ENCODE measurements around the gene PARM1.
"Not testable (repeated sequence)": the region's sequence is repeated elsewhere in the genome, so short reads cannot be mapped to it uniquely, and the experiment has no call there.

PARM1 gene

DNA sequence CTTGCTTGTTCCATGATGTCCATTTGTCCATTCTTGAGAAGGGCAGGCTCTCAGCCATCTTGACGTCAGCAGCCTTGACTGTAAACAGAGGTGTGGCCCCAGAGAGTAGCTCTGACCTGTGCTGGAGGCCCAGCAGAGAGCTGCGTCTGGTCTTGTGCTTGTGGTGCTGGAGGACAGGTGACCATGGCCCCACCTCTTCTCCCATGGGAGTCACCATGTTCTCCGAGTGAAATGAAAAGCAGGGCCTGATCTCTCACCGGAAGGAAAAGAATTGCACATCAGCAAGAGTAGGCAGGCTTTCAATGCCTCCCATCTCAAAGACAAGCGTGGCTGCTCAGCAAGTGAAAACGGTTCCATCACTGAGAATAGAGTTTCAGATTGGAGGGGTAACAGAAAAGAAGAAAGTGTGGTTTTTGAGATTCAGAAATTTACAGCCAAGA lies 11.5 kb downstream of the PARM1 start:
- DNase-seq, result no peak

DNA sequence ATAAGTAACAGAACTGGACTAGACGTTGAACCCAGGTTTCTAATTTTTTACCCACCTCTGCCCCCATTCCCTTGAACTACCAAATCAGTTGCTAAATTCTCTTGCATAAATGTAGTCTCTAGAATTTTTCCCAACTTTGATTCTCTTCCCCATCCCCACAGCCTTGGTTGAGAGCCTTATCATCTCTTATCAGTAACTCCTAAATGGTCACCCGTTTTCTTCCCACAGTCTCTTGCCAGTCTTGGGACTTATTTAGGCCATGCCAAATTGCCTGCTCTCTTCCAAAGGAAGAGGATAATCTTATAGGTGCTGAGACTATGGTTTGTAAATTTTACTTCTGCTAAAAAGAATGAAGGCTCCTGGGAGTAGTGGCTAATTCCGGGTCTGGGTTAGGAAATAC lies 13.3 kb downstream of the PARM1 start:
- no peak for DNase-seq

GRCh38 chr4:74947798-74948197 lies 14.9 kb downstream of the PARM1 start:
- DNase-seq, result no peak

- no peak for DNase-seq
These were observed 15.3 kb downstream of the PARM1 start for GRCh38 chr4:74948236-74948635.

GRCh38 chr4:74950200-74950599 lies 17.3 kb downstream of the PARM1 start:
- no peak for DNase-seq

DNA sequence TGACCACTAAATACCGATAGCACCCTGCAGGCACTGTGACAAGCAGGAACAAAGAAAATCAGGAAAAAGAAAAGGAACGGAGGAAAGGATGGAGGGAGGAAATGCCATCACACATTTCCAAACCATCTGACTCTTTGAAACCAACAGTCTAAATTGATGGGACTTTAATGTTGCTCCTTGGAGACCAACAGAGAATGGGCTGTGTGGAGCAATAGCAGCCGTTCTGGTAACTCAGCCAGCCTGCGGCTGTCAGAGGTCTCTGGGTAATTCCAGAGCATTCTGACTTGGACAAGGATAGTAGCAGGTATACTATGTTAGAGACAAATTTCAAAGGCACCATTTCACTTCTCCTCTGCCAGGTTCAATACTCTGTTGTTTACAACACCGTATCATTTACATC lies 18.0 kb downstream of the PARM1 start:
- no peak for DNase-seq

DNA sequence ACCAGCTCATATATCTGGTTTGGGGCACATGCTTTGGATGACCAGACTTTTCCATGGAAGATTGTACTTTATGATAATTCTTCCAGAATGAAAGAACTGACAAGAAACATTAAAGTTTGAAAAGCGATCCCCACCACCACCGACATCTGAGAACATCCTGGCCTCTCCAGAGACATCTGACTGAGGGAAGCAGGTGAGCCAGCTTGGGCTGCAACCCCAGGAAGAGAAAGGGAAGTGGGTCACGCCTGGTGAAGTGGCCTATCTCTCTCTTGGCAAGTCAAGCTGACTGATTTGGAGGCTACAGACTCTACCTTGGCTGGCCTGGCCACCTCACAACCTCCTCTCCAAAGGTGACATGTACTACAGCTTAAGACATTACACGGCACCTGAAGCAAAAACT lies 20.7 kb downstream of the PARM1 start:
- DNase-seq, result no peak

GRCh38 chr4:74958881-74959280 lies 26.0 kb downstream of the PARM1 start:
- no peak for DNase-seq

DNA sequence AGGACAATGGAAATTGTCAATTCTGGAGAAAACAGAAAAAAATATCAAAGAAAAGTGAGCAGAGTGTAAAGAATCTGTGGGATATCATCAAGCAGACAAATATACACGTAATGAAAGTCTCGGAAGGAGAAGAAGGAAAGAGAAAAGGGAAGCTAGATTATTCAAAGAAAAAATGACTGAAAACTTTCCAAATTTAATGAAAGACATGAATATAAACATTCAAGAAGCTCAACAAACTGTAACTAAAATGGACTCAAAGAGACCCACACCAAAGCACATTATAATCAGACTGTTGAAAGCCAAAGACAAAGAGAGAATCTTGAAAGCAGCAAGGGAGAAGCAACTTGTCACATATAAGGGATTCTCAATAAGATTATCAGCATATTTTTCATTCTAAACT lies 28.3 kb downstream of the PARM1 start:
- no peak for DNase-seq

DNA sequence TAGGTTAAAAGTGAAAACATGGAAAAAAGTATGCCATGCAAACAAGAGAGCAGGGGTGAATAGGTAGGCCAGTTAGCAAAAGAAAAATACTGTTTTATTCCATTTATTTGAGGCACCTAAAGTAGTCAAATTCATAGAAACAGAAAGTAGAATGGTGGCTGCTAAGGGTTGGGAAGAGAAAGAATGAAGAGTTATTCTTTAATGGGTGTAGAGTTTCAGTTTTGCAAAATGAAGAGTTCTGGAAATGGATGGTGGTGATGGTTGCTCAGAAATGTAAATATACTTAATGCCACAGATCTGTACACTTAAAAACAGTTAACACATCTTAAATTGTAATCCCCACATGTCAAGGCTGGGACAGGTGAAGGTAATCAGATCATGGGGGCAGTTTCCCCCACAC lies 29.7 kb downstream of the PARM1 start:
- no peak for DNase-seq

GRCh38 chr4:74964311-74964710 lies 31.4 kb downstream of the PARM1 start:
- DNase-seq, result no peak

- DNase-seq, result no peak
These were observed 34.4 kb downstream of the PARM1 start for GRCh38 chr4:74967324-74967723.

DNA sequence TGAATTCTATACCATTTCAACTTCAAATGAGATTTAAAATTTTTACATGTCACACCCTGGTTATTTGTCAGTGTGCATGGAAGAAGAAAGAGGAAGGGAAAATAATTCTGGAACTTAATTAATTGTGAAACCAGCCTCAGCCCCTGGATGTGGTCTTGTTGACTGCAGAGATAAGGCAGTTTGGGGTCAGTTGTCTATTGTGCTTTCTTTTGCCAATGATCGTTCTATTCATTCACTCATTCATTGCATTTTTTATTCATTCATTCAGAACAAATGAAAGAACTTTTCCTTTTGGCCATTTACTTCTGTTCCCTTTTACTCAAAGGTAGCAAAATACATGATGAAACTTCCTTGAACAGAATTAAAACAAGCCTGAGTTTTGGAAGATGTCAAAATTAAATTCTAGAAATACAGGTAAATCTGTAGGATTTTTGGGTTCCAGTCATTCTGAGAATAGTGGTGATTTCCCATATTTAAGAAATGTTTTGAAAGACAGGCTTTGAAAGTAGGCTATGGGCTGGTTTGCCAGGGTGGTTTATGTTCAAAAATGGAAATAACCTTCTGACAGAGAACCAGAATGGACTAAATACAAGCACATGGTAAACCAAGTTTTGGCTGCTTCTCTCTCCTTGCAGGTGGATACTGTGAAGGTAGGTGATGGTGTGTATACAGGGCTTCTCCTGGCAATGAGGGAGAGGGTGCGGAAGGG lies 35.7 kb downstream of the PARM1 start:
- no peak for DNase-seq

GRCh38 chr4:74969507-74970474 lies 36.9 kb downstream of the PARM1 start:
- DNase-seq, result no peak

DNA sequence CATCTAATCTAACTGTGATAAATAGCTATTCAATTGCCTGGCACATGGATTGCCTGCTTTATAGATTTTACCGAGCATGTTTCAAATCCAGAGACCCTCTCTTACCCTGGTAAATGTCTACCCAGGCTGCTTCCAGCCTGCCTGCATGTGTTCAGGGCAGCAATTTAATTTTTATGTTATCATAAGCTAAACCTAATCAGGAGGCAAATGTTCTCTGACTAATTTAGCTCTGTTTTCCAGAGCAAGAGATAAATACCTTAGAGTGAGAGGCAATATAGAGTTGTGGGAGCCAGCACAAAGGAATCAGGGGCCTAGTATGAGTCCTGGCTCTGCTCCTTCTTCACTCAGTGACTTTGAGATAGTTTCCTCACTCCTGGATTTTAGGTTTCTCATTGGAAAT lies 37.7 kb downstream of the PARM1 start:
- DNase-seq, result no peak

DNA sequence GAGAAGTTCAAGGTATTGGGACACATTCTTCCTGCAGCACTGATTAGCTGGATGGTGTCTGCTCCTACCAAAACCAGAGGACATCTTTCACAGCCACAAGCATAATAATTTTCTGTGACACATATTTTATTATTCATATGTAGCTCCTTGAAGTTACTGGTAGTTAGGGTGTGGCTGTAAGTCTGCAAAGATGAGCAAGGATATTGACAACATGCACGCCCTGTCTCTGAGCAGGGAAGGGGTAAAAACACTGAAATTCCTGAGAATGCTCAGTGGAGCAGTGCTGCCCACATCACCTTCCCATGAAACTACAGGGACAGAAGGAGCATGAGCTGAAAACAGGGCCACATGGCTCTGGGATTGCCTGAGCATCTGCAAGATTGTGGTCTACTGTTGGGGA lies 38.9 kb downstream of the PARM1 start:
- DNase-seq, result no peak

DNA sequence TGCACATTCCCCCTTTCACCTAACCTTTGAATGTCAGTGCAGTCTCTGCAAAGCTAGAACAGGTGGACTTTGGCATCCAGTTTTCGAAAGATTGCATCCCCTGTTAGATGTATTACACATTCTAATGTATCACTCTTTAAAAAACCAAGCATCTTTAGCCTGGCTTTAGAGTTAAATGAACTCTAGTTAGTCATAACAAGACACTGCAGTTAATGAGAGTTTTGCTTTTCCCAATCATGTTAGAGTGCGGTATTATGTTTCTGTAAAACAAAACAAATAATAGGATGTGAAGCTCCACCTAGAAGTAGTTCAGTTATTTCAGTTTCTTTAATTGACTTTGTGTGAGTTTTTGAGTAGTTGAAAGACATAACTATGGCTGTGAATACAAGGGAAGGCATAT lies 42.2 kb downstream of the PARM1 start:
- DNase-seq, result no peak

GRCh38 chr4:74975848-74976824 lies 43.2 kb downstream of the PARM1 start:
- DNase-seq, result no peak

DNA sequence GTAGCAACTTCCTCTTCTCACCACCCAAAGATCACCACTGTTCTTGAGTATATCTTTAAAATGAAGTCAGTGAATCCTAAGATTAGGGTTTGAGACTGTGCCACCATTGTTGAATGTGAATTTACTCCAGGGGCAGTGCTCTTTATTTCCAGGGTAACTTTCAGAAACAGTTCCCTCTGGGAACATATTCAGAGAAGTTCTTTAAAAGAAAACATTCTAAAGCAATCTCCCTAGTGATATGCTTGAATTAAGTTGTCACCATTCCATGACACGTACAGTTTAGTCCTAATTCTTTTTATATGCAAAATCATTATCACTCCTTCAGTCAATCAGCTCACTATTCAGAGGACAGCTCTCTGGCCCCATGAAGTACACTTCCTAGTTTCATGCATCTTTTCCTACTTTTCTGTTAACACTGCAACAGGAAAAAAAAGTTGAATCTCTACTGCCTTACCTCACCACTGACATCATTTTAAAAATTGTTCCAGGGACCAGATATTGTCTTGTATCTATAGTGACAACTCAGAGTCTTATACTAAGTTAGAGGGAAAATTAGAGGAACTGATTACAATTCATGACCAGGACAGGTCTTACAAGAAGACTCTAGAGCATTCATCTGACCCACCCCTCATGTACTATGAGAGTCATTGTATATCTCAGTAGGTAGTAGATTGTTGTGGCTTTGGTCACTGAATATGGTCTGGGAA lies 49.8 kb downstream of the PARM1 start:
- no peak for DNase-seq

- DNase-seq, result no peak
These were observed 50.3 kb downstream of the PARM1 start for GRCh38 chr4:74983253-74983635.

DNA sequence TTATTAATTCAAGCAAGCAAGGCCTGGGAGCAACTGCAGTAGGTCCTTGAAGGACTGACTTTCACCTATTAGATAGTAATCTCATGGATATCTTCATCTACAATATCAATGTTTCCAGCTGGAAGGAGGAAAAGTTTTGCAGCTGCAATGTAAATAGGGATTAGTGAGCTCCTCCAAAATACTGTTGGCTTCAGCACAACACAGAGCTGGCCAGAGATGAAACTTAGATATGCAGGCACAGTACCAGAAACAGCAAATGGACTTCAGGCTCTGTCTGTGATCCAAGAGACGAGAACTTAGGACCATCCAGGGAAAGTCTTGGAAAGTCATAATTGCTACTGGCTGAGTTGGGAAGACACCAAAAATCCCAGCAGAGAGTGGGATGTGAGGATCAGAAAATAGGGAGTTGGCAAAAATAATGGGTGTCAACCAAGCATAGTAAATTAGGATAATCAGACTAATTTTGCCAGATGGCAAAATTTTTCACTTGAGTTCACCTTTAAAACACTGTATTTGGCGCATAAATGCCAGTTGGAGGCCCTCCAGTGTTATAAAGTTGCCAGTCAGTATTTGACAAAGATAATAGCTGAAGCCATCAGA lies 57.5 kb downstream of the PARM1 start:
- no peak for DNase-seq

DNA sequence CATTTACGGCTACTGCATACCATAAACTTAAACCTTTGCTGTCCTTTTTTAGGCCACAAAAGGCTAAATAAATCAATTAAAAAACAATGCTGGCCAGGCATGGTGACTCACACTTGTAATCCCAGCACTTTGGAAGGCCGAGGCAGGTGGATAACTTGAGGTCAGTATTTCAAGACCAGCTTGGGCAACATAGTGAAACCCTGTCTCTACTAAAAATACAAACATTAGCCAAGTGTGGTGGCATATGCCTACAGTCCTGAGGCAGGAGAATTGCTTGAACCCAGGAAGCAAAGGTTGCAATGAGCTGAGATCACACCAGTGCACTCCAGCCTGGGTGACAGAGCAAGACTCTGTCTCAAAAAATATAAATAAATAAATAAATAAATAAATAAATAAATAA lies 61.5 kb downstream of the PARM1 start:
- DNase-seq, result not testable (repeated sequence)
